SHP77 (cell line): ENCODE data around the gene KCNH6.

Experiments
- DNase-seq, 2 experiments: peaks; one replicate each; lab custom pipeline; 2025; lab: John Stamatoyannopoulos, UW

Gene KCNH6, protein sequence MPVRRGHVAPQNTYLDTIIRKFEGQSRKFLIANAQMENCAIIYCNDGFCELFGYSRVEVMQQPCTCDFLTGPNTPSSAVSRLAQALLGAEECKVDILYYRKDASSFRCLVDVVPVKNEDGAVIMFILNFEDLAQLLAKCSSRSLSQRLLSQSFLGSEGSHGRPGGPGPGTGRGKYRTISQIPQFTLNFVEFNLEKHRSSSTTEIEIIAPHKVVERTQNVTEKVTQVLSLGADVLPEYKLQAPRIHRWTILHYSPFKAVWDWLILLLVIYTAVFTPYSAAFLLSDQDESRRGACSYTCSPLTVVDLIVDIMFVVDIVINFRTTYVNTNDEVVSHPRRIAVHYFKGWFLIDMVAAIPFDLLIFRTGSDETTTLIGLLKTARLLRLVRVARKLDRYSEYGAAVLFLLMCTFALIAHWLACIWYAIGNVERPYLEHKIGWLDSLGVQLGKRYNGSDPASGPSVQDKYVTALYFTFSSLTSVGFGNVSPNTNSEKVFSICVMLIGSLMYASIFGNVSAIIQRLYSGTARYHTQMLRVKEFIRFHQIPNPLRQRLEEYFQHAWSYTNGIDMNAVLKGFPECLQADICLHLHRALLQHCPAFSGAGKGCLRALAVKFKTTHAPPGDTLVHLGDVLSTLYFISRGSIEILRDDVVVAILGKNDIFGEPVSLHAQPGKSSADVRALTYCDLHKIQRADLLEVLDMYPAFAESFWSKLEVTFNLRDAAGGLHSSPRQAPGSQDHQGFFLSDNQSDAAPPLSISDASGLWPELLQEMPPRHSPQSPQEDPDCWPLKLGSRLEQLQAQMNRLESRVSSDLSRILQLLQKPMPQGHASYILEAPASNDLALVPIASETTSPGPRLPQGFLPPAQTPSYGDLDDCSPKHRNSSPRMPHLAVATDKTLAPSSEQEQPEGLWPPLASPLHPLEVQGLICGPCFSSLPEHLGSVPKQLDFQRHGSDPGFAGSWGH

DNA sequence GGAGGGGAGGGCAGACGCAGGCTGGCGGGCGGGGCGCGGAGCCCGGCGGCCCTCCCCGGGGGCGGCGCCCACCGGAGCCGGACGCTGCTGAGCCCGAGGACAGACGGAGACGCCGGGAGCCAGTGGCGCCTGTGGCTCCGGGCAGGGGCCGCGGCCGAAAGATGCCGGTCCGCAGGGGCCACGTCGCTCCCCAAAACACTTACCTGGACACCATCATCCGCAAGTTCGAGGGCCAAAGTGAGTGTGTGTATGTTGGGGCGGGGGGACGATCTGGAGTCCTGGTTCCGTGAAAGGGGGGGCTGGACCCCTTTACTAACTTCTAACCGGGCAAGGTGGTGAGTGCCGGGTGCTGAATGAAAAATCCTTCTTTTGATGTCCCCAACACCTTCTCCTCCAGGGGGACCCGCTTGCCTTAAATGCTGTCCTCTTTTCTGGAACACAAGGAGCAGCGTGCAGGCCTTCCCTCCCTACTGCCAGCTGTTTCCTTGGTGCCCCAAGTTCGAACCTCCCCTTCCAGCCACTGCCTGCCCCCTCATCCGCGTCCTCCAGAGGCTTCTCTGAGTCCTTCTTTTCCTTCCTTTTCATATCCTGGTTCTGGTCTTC lies at the start of gene KCNH6:
KCNH6 (plus strand) TSS at position 106 of the 603 bp plus-strand sequence; CDS start at position 162, 56 bp downstream.
- no peak for DNase-seq

DNA sequence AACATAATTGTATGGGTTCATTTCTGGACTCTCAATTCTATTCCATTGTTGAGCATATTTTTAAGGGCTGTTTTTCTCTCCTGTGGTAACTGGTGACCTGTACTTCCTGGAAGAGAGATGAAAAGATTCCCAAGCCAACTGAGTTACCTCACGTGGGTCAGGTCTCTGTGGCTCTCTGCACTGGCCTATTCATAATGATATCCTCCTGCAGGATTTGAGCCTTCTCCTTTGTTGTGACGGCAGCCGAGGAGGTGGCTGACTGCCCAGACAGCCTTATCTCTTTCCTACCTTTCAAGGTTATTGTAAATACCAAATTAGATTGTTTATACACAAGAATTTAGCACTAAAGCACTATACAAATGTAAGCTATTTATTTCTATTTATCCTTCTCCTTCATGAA lies 49.0 kb upstream of the KCNH6 start:
- no peak for DNase-seq

DNA sequence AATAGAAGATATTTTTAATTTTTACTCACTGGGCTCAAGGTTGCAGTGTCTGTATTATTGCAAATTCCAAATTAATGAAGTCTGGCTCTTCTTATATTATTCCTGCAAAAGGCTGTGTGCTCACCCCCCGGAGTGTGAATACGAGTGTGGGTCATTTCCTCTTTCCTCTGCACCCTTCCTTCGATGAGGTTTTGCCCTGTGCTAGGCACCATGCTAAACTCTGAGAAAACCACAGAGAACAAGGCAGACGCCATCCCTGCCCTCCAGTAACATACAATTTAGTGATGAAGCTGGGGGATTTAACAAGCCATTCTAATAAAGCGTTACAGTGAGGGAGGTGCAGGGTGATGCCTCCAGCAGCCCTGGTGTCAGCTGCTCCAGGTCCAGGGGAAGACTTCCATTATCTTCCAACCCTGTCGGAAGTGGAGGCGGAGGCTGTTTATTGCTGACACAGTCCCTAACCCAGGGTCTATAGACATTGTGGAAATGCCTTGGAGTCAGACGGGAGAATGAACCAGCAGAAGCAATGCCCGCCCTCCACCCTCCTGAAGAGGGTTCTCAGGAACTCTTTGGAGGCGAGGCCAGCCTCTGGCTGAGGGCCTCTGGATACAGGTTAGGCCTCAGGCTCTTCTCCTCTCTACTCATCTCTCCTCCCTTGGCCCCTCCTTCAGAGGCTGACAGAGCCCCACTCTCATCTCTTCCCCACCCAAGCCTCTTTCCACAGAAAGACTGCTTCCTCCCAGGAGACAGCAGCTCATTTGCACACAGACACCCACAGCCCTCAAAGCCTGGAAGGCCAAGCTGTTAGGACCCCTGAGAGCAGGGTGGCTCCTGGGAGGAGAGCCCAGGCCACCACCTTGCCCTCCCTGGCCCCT lies 48.3 kb upstream of the KCNH6 start:
- no peak for DNase-seq

DNA sequence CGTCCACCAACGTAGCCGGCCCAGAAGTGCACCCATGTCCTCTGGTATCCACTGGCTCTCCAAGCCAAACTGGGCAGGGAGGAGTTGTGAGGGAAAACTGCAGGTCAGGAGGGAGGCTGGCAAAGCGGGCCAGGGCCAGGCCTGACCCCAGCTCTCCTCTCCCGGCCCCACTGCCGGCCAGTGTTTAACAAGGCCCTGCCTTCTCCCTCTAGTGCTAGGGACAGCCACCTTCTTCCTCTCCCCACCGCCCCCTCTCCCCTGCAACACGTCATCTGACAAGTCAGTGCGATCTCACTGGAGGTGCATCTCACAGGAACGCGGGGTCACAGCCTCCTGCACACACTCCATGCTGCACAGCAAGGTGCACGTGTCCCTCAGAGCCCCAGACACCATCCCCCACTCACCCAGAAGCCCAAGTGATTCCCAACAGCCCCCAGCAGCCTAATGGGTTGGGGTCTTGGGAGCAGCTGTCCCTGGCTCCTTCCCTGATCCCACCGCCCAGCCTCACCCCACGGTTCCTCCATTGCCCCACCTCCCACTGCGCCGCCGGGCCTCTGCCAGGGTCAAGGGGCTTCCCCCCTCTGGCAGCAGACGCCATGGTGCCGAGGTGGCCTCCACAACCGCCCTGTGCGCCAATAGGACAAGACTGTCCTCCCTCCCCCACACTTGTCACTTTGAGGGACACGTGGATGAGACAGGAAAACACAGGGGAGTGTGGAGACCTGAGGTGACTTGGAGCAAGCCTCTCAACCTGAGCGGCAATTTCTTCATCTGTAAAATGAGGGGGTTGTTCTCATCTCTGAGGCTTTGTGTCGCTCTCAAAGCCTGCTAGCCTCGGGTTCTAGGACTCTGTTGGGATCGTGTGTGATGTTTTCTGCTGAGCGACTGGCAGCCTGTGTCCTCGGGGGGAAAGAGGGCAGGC lies 47.4 kb upstream of the KCNH6 start:
- DNase-seq, result no peak

DNA sequence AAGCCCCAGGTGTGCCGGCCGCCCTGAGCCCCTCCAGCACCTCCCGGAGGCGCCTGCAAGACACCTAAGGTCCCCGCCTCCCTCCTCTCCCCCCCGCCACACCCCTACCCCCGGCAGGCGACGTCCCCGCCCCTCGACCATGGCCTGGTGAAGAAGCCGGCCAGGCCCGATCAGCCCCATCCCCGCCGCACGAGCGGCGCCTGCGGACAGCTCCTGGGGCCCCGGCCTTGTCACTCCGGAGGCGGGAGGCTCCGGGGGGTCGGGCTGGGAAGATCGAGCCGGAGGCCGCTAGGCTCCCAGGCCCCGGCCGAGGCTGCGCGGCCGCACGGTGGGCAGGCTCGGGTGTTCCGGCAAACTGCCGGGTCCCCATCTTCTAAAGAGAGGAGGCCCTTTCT lies 46.7 kb upstream of the KCNH6 start:
- peak in 1 of 2 experiments; percentile 24 for DNase-seq

DNA sequence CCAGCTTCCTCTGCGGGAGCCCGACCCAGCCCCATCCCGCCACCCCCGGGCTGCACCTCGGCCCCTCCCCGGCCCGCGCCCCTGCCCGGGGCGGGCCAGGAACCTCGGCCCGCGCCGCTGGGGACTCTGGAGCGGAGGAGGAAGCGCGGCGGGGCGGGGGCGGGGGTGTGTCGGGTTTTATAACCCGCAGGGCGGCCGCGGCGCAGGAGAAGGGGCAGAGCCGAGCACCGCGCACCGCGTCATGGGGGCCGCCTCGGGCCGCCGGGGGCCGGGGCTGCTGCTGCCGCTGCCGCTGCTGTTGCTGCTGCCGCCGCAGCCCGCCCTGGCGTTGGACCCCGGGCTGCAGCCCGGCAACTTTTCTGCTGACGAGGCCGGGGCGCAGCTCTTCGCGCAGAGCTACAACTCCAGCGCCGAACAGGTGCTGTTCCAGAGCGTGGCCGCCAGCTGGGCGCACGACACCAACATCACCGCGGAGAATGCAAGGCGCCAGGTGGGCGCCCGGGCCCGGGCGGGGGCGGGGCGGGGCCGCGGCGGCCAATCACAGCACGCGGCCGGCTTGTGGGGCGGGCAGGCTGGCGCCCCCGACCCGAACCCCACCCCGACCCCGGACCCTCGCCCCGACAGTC lies 46.2 kb upstream of the KCNH6 start, which contains the start of gene ACE:
ACE (plus strand) TSS at position 208 of the 626 bp plus-strand sequence; CDS start at position 242, 34 bp downstream.
- peak; percentile 47 to 67 for DNase-seq

DNA sequence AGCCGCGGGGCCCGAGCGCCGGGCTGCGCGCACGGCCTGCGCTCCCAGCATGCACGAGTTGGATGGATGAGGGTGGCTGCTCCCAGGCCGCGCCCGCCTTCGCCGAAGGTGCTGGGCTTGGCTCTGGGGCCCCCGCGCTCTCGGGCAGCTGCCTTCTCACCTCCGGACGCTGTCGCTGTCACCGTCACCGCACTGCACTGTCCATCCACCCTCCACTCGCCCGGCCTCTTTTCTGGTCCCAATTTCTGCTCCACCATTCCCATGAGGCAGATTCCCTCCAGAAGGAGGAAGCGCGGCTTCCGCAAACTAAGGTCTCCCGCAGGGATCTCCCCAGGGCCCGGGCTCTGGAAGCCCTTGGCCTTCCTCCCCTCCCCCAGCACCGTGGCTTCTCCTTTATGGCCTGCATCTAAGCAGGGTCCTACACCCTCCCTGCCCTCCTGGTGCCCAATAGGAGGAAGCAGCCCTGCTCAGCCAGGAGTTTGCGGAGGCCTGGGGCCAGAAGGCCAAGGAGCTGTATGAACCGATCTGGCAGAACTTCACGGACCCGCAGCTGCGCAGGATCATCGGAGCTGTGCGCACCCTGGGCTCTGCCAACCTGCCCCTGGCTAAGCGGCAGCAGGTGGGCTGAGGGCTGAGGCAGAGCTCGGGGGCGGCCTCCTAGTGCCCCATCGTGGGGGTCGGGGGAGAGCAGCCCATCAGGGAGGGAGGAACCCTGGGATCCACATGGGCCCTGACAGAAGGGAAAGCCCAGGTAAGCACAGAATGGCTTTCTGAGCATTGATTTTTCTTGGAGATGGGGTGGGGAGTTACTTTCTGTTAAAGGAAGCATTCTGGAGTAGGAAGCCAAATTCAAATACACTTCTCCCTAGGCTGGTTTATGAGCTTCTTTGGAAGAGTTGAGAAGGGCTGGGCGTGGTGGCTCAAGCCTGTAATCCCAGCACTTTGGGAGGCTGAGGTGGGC lies 45.4 kb upstream of the KCNH6 start:
- DNase-seq, result peak in 1 of 2 experiments; percentile 41

DNA sequence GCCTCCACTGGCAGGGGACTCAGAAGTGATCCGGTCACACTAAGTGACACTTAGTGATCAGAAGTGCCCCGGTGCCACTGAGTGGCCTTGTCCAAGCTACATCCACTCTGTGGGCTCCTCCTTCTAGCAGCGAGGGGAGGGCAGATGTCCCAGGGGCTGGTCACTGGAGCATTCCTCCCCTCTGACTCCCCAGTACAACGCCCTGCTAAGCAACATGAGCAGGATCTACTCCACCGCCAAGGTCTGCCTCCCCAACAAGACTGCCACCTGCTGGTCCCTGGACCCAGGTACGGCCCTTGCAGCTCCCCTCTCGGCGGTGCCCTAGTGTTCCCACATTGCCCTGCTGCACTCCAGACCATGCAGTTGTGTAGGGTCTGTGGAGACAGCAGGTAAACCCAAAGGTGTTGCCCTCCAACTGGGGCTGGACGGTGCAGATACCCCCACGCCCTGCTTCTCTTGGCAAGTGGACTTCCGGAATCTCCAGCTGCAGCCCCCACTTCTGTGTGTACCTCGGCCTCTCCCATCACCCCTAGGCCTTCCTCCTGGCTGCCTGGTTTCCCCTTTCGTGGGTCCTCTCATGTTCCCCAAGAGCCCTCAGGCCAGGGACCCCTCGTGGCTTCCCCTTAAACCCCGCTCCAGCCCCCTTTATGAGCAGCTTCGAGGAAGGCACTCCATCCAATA lies 44.2 kb upstream of the KCNH6 start:
- peak; percentile 69 to 83 for DNase-seq

DNA sequence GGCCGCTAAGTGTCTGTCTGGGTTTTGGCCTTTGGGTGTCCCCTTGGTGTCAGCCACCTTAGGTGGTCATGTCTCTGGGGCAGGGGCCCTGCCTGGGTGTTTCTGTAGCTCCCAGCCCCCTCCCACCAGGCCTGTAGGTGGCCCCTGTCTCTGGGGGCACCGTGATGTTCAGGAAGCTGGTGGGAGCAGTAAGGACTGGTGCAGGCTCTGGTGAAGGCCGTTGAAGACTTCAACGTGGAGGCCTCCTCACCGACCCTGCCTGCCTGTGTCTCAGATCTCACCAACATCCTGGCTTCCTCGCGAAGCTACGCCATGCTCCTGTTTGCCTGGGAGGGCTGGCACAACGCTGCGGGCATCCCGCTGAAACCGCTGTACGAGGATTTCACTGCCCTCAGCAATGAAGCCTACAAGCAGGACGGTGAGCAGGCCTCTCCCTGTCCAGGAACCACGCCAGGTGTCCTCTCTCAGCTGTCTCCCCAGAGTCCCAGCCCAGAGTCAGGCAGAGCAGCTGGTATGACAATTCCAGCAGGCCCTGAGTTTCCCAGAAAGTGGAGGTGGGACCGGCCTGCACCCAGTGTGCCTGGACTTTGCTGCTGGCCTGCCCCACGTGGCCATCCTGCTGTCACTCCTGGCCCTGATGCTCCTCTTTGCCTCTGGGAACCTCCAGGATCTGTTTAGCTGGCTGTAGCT lies 43.5 kb upstream of the KCNH6 start:
- peak; percentile 47 to 50 for DNase-seq

DNA sequence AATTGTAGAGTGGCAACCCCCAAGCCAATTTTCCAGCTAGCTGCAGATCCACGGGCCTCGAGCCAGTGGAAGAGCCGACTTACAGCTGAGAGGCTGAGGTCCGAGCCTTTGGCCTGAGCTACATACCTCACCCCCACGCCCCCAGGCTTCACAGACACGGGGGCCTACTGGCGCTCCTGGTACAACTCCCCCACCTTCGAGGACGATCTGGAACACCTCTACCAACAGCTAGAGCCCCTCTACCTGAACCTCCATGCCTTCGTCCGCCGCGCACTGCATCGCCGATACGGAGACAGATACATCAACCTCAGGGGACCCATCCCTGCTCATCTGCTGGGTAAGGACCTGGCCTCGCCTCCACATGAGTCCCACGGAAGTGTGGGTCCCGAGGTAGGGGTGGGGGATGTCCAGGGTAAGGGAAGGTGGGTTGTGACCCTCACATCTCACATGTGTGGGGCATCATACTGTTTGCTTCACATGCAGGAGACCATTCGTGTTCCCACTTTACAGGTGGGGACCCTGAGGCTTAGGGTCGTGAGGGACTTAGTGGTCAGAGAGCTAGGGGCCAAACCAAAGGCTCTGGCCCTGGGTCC lies 42.9 kb upstream of the KCNH6 start:
- no peak for DNase-seq

DNA sequence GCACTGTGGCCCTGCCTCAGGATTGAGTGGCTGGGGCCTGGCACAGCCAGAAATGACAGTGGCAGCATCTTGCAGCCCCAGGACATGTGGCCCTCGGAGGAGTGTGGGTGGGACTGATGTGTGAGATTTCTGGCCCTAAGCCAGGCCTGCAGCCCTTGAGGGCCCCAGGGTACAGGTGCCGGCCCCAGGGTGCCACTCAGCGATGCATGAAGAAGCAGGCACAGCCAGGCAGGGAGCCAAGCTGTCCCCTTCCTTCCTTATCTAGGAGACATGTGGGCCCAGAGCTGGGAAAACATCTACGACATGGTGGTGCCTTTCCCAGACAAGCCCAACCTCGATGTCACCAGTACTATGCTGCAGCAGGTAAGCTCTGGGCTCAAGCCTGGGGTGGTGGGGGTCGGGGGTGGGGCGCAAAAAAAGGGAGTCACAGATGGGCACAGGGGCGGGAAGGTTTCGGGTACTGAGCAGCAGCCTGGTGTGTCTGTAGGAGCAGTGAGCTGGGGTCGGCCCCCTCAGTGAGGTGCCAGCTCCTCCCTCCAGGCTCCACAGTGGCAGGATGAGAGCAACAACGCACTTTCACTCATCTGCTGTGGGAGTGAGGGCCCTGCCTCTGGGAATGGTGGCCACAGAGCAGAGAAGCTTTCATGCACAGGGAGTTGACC lies 42.2 kb upstream of the KCNH6 start:
- DNase-seq, result peak; percentile 32 to 57

DNA sequence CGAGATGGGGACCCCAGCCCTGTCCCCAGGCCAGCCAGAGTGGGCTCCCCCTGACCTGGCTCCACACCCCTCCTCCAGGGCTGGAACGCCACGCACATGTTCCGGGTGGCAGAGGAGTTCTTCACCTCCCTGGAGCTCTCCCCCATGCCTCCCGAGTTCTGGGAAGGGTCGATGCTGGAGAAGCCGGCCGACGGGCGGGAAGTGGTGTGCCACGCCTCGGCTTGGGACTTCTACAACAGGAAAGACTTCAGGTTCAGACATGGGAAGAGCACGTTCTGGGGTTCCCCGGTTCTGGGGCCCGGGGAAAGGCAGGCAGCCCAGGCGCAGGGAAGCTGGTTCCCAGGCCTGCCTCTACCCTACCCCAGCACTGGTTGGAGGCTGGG lies 41.7 kb upstream of the KCNH6 start:
- no peak for DNase-seq

DNA sequence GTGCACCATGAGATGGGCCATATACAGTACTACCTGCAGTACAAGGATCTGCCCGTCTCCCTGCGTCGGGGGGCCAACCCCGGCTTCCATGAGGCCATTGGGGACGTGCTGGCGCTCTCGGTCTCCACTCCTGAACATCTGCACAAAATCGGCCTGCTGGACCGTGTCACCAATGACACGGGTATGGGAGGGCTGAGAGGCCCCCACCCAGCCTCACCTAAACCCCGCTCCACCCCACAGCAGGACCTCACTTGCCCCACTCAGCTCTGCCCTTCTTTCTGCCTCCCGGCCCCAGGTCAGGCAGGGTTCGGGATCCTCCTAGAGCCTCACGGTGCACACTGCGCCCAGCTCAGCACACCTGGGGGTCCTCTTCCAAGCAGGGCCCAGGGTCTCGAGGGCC lies 40.6 kb upstream of the KCNH6 start:
- DNase-seq, result no peak

DNA sequence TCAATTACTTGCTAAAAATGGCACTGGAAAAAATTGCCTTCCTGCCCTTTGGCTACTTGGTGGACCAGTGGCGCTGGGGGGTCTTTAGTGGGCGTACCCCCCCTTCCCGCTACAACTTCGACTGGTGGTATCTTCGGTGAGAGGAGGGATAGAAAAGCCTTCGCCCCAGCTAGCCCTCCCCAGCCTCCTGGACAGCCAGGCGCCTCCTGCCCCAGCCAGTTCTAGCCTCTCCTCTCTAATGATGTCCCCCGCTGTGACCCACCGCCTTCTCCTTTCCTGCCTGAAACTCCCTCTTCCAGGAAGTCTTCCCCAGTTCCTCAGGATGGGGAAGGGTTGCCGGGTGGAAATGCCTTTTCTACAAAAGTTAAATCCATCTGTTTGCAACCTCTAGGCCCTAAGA lies 40.1 kb upstream of the KCNH6 start:
- DNase-seq, result no peak

DNA sequence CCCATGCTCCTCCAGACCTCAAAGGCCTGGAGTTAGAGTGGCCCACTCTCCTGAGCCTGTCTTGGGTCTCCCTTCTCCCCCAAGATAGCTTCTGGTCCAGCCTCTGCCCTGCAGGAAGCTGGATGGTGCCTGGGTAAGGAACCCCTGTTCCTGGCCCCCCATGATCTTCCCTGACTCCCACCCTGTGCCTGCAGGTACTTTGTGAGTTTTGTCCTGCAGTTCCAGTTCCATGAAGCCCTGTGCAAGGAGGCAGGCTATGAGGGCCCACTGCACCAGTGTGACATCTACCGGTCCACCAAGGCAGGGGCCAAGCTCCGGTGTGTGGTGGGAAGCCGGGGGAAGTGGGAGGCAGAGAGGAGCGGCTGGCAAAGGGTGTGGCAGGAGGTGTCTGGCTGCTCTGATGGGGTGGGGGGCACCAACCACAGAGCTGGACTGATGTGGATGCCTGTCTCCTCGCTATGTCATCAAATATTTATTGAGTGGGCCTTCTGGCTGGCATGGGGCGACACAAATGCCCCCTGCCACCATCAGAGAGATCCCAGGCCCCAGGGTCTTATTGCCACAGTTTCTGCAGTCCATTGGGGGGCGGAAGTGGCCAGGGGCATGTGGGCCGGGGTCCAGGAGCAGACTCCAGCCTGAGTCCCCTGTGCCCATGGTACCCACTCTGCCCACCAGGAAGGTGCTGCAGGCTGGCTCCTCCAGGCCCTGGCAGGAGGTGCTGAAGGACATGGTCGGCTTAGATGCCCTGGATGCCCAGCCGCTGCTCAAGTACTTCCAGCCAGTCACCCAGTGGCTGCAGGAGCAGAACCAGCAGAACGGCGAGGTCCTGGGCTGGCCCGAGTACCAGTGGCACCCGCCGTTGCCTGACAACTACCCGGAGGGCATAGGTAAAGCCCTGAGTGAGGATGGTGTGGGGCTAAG lies 39.2 kb upstream of the KCNH6 start:
- no peak for DNase-seq
